Right ventricle myocardium inferior (tissue), 1 donor: ENCODE data around the gene LUC7L. TPM values are rescaled to one million over a fixed set of nuclear protein-coding genes. Genes with fewer than 3 reads are reported as not detected.
"Not testable (repeated sequence)": the region's sequence is repeated elsewhere in the genome, so short reads cannot be mapped to it uniquely, and the experiment has no call there.

Experiments used
- ATAC-seq: fragments of 200-7000 bp; cut with Tn5 transposase; one replicate; pipeline ENCODE4 v1.9.1; 2020; ENCODE audit warnings: mild to moderate bottlenecking, moderate library complexity
- DNase-seq: peaks from one replicate; pipeline ENCODE4 v3.0.0; 2021; ENCODE audit errors: missing footprints
- intact Hi-C: fragments of 100-400 bp; cut with DNase I; formaldehyde crosslinking; loops from one replicate; pipeline ENCODE4 v1.11.0; 2022
- total RNA-seq: library from RNA; stranded (reverse); fragmentation: NEBNext Ultra II Directional; extraction: Animal tissue kit (Norgen Biotek cat#: 25700); gene quantifications from one replicate; pipeline ENCODE4 v1.2.1, GENCODE V29; 2021
- donor health status: DM: no; HTN: yes; CAD: no; lungs with severe emphysema.

LUC7L gene
- total RNA-seq, 1 donor from 2014 or later = 23.5 TPM

GRCh38 chr16:160691-161190, 68.5 kb downstream of the LUC7L start:
- intact Hi-C loops = no loop called here
- ATAC-seq (no peak), DNase-seq (no peak)

GRCh38 chr16:160242-160641, 69.0 kb downstream of the LUC7L start:
- intact Hi-C loops, ATAC-seq, DNase-seq: not testable (repeated sequence)

GRCh38 chr16:159136-159849, 70.0 kb downstream of the LUC7L start:
- DNase-seq (no peak), ATAC-seq (no peak)
- intact Hi-C loops = no loop called here

GRCh38 chr16:155031-155398, 74.2 kb downstream of the LUC7L start:
- no peak for ATAC-seq
- DNase-seq = no peak
- intact Hi-C loops = no loop called here

- intact Hi-C loops = no loop called here
- ATAC-seq (peak; percentile 41), DNase-seq (no peak)
Observed at GRCh38 chr16:154217-155030, 74.8 kb downstream of the LUC7L start.

- DNase-seq, intact Hi-C loops, ATAC-seq: not testable (repeated sequence)
Observed at GRCh38 chr16:153550-154216, 75.6 kb downstream of the LUC7L start.

- peak; percentile 47 for ATAC-seq
- intact Hi-C loops, DNase-seq: not testable (repeated sequence)
Observed at GRCh38 chr16:153129-153521, 76.1 kb downstream of the LUC7L start.

GRCh38 chr16:152141-153128, 76.8 kb downstream of the LUC7L start, which contains the start of gene HBZ:
Gene HBZ (plus strand): TSS chr16:152644. CDS start chr16:152910, 266 bp downstream.
- DNase-seq = no peak
- ATAC-seq = peak; percentile 8
- intact Hi-C loops = no loop called here

- no peak for DNase-seq
- intact Hi-C loops = no loop called here
- ATAC-seq = no peak
Observed at GRCh38 chr16:149024-149660, 80.1 kb downstream of the LUC7L start.

- intact Hi-C loops = no loop called here
- ATAC-seq = no peak
- DNase-seq = no peak
Observed at GRCh38 chr16:146646-147045, 82.6 kb downstream of the LUC7L start.

- DNase-seq (no peak), ATAC-seq (no peak)
- intact Hi-C loops = no loop called here
Observed at GRCh38 chr16:144797-145252, 84.4 kb downstream of the LUC7L start.

GRCh38 chr16:143456-143855, 85.8 kb downstream of the LUC7L start:
- ATAC-seq (no peak), DNase-seq (no peak)
- intact Hi-C loops = no loop called here

- DNase-seq (no peak), ATAC-seq (no peak)
- intact Hi-C loops = no loop called here
Observed at GRCh38 chr16:143047-143446, 86.2 kb downstream of the LUC7L start.

GRCh38 chr16:142405-142967, 86.8 kb downstream of the LUC7L start:
- intact Hi-C loops = no loop called here
- ATAC-seq = no peak

GRCh38 chr16:140175-140857, 88.9 kb downstream of the LUC7L start:
- ATAC-seq = no peak
- intact Hi-C loops = no loop called here
- DNase-seq = no peak

More at GRCh38 chr16:142405-142967, 86.8 kb downstream of the LUC7L start:
- no peak for DNase-seq
